WI38 (cell line): Measurements from ENCODE around the gene CENPN.

Experiments used
- H3K4me3 ChIP-seq: 2 replicates; pipeline ENCODE4 v1.5.1; 2011; ENCODE audit warnings: low read depth, mild to moderate bottlenecking, control low read depth, low read length
- TF ChIP-seq, protein P1 (sequence below): IDR thresholded peaks from 2 replicates; pipeline ENCODE4 v1.5.1; 2012; ENCODE audit warnings: low read depth, mild to moderate bottlenecking, control low read depth, low read length

Gene CENPN

DNA sequence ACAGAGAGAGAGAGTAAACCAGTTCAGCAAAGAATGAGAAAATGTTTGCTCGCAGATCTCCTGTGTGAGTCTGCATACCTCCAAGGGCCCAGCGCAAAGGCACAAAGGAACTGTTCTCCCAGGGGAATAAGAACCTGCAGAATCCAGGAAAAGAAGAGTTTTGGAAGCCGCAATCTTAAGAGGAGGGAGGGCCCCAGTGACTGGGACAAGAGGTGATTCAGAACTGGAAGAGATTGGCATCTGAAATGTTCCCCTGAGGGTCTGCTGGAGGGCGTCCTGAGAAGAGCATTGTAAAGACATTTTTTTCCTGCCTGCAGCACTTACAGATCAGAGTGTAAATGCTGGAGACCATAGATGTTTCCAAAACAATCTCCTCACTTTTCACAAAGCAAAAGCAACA is 34.7 kb downstream of the CENPN start:
- H3K4me3 ChIP-seq = no peak overlapping the region
- TF ChIP-seq, protein P1, sequence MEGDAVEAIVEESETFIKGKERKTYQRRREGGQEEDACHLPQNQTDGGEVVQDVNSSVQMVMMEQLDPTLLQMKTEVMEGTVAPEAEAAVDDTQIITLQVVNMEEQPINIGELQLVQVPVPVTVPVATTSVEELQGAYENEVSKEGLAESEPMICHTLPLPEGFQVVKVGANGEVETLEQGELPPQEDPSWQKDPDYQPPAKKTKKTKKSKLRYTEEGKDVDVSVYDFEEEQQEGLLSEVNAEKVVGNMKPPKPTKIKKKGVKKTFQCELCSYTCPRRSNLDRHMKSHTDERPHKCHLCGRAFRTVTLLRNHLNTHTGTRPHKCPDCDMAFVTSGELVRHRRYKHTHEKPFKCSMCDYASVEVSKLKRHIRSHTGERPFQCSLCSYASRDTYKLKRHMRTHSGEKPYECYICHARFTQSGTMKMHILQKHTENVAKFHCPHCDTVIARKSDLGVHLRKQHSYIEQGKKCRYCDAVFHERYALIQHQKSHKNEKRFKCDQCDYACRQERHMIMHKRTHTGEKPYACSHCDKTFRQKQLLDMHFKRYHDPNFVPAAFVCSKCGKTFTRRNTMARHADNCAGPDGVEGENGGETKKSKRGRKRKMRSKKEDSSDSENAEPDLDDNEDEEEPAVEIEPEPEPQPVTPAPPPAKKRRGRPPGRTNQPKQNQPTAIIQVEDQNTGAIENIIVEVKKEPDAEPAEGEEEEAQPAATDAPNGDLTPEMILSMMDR = no peak

DNA sequence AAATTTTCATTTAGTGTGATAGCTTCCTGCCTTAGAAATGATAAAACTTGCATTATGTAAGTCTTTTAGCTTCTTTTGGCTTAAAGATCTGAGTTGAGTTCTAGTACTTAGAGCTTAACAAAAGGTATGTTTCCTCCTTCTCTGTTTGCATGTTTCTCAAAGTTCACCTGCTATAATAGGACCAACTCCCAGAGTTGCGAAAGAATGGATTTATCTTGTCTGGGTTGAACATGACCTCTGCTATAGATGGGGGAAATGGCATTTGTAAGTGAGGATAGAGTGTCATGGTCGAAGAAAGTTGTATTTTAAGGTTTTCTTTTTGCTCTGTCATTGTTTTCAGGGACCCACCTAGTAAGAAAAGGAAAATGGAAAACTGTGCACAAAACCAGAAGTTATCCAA is 35.8 kb downstream of the CENPN start:
- TF ChIP-seq, protein P1 = no peak
- no peak overlapping the region for H3K4me3 ChIP-seq

DNA sequence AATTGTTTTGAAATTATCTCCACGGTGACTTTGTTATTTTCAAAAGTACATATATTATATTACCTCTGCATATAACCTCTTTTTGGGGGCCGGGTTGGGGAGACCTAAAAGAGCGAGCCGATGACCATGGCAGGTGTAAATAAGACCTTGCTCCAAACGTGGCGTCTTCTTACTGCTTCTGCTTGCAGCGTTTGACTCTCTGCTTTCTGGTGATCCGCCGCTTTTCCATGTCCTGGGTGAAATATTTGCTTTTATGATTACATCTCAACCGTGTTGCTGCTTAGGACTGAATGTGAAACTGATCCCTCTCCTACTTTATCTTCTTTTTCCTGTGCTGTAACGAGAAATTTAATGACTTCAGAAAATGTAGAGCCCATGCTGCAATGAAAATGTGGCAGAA is 46.7 kb downstream of the CENPN start:
- TF ChIP-seq, protein P1 = no peak
- H3K4me3 ChIP-seq = no peak overlapping the region

DNA sequence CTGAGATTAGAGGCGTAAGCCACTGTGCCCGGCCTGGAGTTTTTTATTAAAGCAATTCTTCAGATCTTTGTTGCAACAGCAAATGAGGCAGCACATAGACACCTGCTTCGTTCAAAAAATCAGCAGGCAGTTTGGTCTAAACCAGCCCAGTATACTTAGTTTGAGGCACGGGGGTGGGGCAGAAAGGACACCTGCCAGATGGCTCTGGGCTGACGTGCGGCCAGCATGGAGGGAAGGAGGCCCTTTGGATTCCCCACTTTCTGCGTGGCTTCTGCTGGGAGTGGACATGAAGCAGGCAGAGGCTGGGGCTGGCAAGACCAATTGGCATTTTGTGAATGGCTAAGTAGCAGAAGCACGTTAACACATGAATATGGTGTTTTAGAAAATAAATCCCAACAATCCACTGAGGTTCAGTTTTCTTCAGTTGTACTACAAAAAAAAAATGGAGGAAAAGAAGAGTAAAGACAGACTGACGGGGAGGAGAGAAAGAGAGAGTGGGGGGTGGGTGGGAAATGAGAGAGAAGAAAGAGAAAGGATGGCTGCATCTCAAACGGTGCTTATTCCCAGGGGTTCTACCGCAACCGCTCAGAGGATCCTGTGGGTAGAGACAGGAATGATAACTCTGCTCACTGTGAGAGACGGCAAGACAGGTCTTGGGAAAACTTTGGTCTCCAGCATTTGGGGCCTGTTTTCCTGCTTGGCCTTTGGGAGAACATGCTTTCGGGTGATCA is 53.7 kb downstream of the CENPN start:
- TF ChIP-seq, protein P1 = no peak
- no peak overlapping the region for H3K4me3 ChIP-seq

DNA sequence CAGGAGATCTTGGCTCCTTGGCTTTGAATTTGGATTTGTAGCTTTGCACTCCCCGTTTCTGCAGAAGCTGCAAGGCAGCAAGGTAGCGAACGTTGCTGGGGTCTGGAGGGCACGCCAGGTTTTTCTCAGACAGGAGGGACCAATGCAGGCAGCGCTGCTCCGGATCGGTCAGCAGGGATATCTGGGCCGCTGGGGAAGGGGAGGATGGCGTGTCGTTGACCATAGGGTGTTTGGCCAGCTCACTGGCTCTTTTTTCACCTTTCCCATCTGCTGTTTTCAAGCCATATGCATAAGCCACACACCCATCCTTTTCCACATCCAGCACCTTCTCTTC is 54.3 kb downstream of the CENPN start:
- TF ChIP-seq, protein P1 = no peak

DNA sequence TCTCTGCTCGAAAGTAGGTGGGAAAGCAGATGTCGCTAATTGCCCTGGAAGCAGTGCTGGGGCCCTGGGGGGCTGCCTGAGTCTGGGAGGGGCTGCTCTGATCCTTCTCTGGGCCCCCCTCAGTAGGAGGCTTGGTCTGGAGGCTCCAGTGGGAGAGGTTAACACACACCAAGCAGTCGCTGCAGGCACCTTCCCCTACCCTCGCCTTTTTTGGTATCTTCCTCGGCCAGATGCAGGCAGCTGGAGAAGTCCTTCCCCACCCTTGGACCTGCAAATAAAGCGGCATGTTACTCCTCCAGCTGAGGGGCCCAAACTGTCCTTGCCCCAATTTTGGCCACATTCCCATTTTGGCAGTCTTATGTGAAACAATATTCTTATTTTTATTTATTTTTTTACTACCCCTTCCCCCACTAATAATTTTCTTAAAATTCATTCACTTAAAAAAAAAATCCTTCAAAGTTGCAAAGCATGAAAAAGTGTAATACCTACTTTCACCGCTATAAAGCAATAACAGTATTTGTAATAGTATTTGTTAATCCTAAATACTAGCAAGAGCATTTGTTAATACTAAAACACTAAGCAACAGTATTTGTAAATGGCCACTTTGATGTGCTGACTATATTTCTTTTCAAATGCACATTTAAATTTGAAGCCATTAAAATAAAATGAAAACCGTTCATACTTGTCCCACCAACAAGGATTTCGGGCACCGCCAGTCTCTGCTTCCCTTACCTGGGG is 55.0 kb downstream of the CENPN start:
- TF ChIP-seq, protein P1 = no peak
- no peak overlapping the region for H3K4me3 ChIP-seq

More for the DNA sequence above, 54.3 kb downstream of the CENPN start:
- H3K4me3 ChIP-seq = no peak overlapping the region

DNA sequence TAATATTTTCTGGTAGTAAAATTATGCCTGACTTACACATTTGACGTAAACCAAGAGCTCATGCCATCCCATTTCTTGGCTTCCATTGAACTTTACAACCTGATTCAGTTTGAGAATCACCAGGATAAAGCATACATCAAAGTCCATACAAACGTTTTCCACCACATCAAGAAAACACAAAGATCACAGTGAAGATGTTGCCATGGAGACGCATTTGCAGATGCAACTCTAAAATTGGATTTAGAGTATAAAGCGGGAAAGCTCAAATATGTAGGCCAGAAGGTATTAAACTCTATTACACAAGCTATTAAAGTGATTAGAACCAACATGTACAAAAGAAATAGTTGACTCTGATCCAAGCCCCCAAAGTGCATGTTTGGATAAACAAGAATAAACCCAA is 59.7 kb downstream of the CENPN start:
- TF ChIP-seq, protein P1 = no peak
- no peak overlapping the region for H3K4me3 ChIP-seq
